Lower leg skin (tissue), 3 donors: ENCODE results near the gene ADCY1.

Experiments used
- POLR2A ChIP-seq, 2 donors: fragments of 450-650 bp; IDR thresholded peaks; one replicate each; pipeline ENCODE4 v1.6.1; 2016 to 2017; ENCODE audit warnings: antibody characterized with exemption in 2 of 2, mild to moderate bottlenecking in 1 of 2, moderate library complexity in 1 of 2
- TF ChIP-seq, protein P1 (sequence below), 3 donors: fragments of 450-650 bp; IDR thresholded peaks; one replicate each; pipeline ENCODE4 v1.5.1; 2016; ENCODE audit warnings: antibody characterized with exemption in 3 of 3, mild to moderate bottlenecking in 3 of 3, moderate library complexity in 2 of 3

DNA sequence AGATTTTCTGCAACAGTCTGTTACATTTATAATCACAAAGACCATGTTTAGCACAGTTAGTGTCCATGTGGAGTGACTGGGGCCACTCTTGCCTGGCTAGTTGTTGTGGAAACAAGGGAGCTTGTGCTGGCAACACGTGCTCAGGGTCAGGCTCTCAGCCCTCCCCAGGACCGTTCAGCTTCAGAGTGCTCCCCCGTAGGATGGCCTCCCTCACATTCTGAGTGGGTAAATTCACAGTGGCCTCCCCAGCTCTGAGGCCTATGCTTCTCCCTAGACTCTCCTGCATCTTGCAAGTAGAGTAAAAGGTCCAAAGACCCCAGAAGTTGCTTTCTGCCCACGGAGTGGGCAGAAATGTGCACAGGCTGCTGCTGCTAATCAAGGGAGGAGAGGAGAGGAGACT, 122.3 kb downstream of the ADCY1 start:
- TF ChIP-seq, protein P1, sequence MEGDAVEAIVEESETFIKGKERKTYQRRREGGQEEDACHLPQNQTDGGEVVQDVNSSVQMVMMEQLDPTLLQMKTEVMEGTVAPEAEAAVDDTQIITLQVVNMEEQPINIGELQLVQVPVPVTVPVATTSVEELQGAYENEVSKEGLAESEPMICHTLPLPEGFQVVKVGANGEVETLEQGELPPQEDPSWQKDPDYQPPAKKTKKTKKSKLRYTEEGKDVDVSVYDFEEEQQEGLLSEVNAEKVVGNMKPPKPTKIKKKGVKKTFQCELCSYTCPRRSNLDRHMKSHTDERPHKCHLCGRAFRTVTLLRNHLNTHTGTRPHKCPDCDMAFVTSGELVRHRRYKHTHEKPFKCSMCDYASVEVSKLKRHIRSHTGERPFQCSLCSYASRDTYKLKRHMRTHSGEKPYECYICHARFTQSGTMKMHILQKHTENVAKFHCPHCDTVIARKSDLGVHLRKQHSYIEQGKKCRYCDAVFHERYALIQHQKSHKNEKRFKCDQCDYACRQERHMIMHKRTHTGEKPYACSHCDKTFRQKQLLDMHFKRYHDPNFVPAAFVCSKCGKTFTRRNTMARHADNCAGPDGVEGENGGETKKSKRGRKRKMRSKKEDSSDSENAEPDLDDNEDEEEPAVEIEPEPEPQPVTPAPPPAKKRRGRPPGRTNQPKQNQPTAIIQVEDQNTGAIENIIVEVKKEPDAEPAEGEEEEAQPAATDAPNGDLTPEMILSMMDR (IDR thresholded peaks at IDR 0.05): no peak
- TF ChIP-seq POLR2A (IDR thresholded peaks at IDR 0.05): no peak
